AG04449 (cell line): Measurements from ENCODE around the gene RSAD1.

Experiments
- CTCF ChIA-PET: fragments of 350-600 bp; formaldehyde crosslinking; extraction: SDS; loops from one replicate; lab custom pipeline; 2021; ENCODE audit warnings: antibody characterized with exemption; lab: Yijun Ruan, JAX
- POLR2A ChIA-PET: fragments of 400-600, 350-600 bp; formaldehyde crosslinking; extraction: SDS; loops from one replicate; lab custom pipeline; 2020; ENCODE audit warnings: antibody characterized with exemption, inconsistent platforms; lab: Yijun Ruan, JAX
- DNase-seq: peaks from one replicate; pipeline ENCODE4 v3.0.0-alpha.2; 2010; ENCODE audit warnings: low read depth, low spot score
- H3K4me3 ChIP-seq: 2 replicates; pipeline ENCODE4 v1.5.1; 2011; ENCODE audit warnings: low read depth, mild to moderate bottlenecking, control low read depth, low read length
- TF ChIP-seq, protein P1 (sequence below): IDR thresholded peaks from one replicate; pipeline ENCODE4 v1.5.1; 2011; ENCODE audit warnings: mild to moderate bottlenecking, moderate library complexity, low read length, control low read depth, inconsistent platforms; ENCODE audit not compliant: insufficient read depth; ENCODE audit errors: missing control alignments

Gene RSAD1

DNA sequence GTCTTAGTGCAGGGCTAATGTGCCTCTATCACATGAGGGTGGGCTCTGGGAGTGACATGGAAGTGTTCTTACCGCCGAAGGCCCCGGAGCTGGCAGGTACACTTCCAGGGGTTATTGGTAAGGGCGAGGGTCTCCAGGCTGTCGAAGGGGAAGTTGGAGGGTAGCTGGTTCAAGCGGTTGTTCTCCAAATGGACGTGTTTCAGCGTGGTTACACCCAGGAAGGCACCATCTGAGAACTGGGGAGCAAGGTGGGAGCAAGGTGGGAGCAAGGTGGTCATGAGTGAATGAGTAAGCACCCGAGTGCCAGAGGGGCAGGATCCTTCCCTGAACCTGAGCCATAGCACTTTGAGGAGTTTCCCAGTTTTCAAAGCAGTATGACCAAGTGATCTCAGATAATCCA is 13.0 kb upstream of the RSAD1 start:
- CTCF ChIA-PET = no interaction called here
- DNase-seq = no peak
- TF ChIP-seq, protein P1, sequence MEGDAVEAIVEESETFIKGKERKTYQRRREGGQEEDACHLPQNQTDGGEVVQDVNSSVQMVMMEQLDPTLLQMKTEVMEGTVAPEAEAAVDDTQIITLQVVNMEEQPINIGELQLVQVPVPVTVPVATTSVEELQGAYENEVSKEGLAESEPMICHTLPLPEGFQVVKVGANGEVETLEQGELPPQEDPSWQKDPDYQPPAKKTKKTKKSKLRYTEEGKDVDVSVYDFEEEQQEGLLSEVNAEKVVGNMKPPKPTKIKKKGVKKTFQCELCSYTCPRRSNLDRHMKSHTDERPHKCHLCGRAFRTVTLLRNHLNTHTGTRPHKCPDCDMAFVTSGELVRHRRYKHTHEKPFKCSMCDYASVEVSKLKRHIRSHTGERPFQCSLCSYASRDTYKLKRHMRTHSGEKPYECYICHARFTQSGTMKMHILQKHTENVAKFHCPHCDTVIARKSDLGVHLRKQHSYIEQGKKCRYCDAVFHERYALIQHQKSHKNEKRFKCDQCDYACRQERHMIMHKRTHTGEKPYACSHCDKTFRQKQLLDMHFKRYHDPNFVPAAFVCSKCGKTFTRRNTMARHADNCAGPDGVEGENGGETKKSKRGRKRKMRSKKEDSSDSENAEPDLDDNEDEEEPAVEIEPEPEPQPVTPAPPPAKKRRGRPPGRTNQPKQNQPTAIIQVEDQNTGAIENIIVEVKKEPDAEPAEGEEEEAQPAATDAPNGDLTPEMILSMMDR = no peak
- POLR2A ChIA-PET = no interaction called here
- no peak overlapping the region for H3K4me3 ChIP-seq

DNA sequence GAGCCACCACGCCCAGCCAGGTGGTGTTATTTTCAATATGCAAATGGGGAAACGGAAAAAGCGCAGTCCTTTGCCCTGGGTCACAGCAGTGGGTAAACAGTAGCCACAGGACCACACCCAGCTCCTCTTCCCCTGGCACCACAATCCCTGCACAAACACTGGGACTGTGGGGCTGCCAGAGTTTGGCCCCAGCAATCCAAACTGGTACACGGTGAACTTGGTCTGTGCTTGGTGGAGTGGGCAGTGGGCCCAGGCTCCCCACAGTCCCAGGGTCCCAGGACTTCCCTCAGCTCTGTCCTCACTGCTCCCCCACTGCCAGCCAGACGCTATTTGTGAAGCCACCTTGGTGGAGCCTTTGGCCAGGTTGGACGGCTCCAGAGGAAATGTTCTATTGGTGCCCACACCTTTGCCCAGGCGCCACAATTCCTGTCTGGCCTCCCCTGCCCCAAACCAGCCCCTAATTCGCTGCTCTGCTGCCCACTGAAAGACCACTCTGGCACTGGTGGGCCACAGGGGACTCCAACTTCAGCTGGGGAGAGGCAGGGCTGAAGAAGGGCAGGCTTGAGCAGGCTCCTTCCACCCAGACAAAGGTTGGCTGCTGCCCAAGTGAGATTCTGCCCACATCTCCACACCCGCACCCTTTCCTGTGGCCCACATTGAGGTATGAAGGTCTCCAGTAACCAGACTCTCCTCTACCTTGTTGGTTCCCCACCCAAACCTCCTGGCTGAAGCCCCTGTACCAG is 12.1 kb upstream of the RSAD1 start:
- TF ChIP-seq, protein P1 = no peak
- POLR2A ChIA-PET = no interaction called here
- DNase-seq = no peak
- CTCF ChIA-PET = interaction anchor here (1.8 kb wide), 1 partner anchor 12 kb away, joined by 12 read pairs; the partner anchor contains the start of gene RSAD1
- no peak overlapping the region for H3K4me3 ChIP-seq

DNA sequence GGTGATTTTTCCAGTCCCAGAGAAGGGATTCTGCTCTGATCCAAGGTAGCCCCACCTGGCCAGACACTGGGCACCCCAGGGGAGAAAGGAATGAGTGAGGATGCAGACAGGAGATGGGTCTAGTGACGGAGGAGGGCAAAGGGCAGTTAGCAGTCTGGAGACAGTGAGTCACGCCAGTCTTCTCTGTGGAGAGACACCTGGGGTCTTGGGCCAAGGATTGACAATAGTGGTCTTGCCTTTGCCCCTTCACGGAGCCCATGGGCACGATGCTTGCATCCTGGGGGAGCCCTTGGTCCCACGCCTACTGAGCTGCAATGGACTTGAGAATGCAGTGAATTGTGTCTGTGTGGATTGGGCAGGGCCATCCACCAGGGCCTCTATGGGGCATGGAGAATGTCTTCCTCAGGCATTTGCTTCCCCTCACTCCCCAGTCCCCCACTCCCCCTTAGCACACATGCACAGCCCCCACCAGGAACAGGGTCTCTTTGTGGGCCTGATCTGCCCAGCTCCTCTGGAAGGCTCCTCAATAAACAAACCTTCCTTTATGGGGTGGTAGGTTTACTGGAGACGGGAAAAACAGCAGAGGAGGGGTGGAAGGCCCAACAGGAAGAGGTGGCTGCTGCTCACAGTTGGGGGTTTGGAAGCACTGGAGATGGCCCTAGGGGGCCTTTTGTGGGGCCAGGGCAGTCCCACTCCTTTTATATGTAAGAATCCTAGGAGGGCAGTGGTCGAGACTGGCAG is 11.4 kb upstream of the RSAD1 start:
- CTCF ChIA-PET = interaction anchor here (1.3 to 1.8 kb wide), 4 partner anchors 9 to 34 kb away, joined by 3 to 12 read pairs (median 4); partner anchors contain the start of gene RSAD1
- DNase-seq = no peak
- TF ChIP-seq, protein P1 = no peak
- H3K4me3 ChIP-seq = no peak overlapping the region
- POLR2A ChIA-PET = interaction anchor here (0.6 kb wide), 1 partner anchor 25 kb away, joined by 3 read pairs; no protein-coding TSS in a partner anchor

GRCh38 chr17:50467855-50468303 is 10.8 kb upstream of the RSAD1 start:
- ChIA-PET POLR2A (interaction anchor here (0.6 kb wide), 1 partner anchor 25 kb away, joined by 3 read pairs; no protein-coding TSS in a partner anchor), CTCF (interaction anchor here (1.3 to 1.8 kb wide), 4 partner anchors 9 to 35 kb away, joined by 3 to 12 read pairs (median 4); partner anchors contain the start of gene RSAD1)
- DNase-seq = no peak
- TF ChIP-seq, protein P1 = no peak
- no peak overlapping the region for H3K4me3 ChIP-seq

DNA sequence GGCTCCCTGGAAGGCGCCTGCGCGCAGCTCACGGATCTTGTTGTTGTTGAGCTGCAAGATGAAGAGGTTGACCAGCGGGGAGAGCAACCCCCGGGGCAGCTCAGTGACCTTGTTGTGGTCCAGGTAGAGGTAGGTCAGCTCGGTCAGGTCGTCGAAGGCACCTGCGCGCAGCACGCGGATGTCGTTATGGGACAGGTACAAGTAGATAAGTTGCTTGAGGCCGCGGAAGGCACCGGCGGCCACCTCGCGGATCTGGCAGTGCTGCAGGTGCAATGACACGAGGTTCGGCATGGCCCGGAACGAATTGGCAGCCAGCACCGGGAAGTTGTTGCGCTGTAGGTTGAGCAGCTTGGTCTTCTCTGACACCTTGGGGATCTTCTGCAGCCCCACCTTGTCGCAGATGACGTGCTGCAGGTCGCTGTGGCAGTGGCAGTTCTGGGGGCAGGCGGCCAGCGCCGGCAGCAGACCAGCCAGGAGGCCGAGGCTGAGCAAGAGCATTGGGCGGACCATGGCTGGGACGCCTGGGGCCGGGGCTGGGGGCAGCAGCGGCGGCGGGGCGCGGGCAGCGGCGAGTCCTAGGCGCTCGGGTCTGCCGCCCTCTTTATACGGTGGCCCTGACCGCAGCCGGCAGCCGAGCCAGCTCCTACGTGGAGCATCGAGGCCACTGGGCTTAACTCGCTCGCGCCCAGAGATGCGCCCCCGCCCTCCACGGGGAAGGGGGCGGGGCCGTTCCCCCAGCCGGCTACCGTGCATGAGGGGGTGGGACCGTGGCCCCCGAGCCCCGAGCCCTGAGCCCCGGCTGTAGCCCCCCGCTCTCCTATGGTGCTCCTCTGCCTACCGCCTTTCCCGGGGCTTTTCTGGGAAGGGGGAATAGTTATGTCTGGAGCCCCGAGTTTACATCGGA is 10.1 kb upstream of the RSAD1 start, which contains the start of gene CHAD:
CHAD (minus strand) TSS at position 577 of the 904 bp plus-strand sequence; CDS start at position 510, 67 bp downstream.
- ChIA-PET CTCF (interaction anchor here (0.6 to 1.8 kb wide), 6 partner anchors 8 to 71 kb away, joined by 3 to 12 read pairs (median 4); partner anchors contain the start of genes LRRC59 and RSAD1), POLR2A (no interaction called here)
- peak within 1 kb of the TSS; percentile 34 for H3K4me3 ChIP-seq
- DNase-seq = no peak
- TF ChIP-seq, protein P1 = no peak
